Endodermal cell (in vitro differentiated cells): ENCODE measurements around the gene TRABD2B. TPM values are rescaled to one million over a fixed set of nuclear protein-coding genes. Genes with fewer than 3 reads are reported as not detected.

Source experiments
- DNase-seq: peaks from one replicate; pipeline ENCODE4 v3.0.0-alpha.2; 2017
- H3K27ac ChIP-seq: 2 replicates; pipeline ENCODE4 v1.5.1; 2013; ENCODE audit warnings: mild to moderate bottlenecking, low read depth, low read length, moderate library complexity
- H3K27me3 ChIP-seq: 2 replicates; pipeline ENCODE4 v1.6.1; 2013; ENCODE audit warnings: mild to moderate bottlenecking, low read length, moderate library complexity; ENCODE audit not compliant: insufficient read depth, control insufficient read depth, poor library complexity, severe bottlenecking
- H3K36me3 ChIP-seq: 2 replicates; pipeline ENCODE4 v1.7.0; 2013; ENCODE audit warnings: mild to moderate bottlenecking, low read length, moderate library complexity; ENCODE audit not compliant: control insufficient read depth, insufficient read depth
- H3K4me1 ChIP-seq: one replicate; pipeline ENCODE4 v1.7.0; 2013; ENCODE audit warnings: low read length; ENCODE audit not compliant: control insufficient read depth, insufficient read depth
- H3K4me3 ChIP-seq: 2 replicates; pipeline ENCODE4 v1.5.1; 2013; ENCODE audit warnings: mild to moderate bottlenecking, low read length, moderate library complexity
- H3K9ac ChIP-seq: 2 replicates; pipeline ENCODE4 v1.6.1; 2013; ENCODE audit warnings: mild to moderate bottlenecking, low read length, moderate library complexity; ENCODE audit not compliant: poor library complexity, severe bottlenecking; ENCODE audit errors: extremely low read depth
- H3K9me3 ChIP-seq: 2 replicates; pipeline ENCODE4 v1.6.1; 2013; ENCODE audit warnings: mild to moderate bottlenecking, low read length, moderate library complexity; ENCODE audit not compliant: control insufficient read depth
- H3K27ac Mint-ChIP-seq: 2 replicates; pipeline ENCODE4 v1.8.0; 2020; ENCODE audit warnings: mixed read lengths
- H3K27me3 Mint-ChIP-seq: 2 replicates; pipeline ENCODE4 v1.8.0; 2021; ENCODE audit warnings: mild to moderate bottlenecking, mixed read lengths; ENCODE audit not compliant: insufficient read depth
- H3K36me3 Mint-ChIP-seq: 2 replicates; pipeline ENCODE4 v1.8.0; 2020; ENCODE audit warnings: low read depth, mixed read lengths
- H3K4me1 Mint-ChIP-seq: 2 replicates; pipeline ENCODE4 v1.8.0; 2020; ENCODE audit warnings: mixed read lengths
- H3K4me3 Mint-ChIP-seq: 2 replicates; pipeline ENCODE4 v1.8.0; 2020; ENCODE audit warnings: mild to moderate bottlenecking, moderate library complexity, mixed read lengths
- H3K9me3 Mint-ChIP-seq: 2 replicates; pipeline ENCODE4 v1.8.0; 2020; ENCODE audit warnings: mild to moderate bottlenecking, mixed read lengths
- WGBS, 2 experiments: methylation state at CpG; one replicate each; pipeline versions ENCODE4 v1.1.5 to v1.1.7; 2013; ENCODE audit warnings: missing lambda C conversion rate in 2 of 2, mixed read lengths in 1 of 2; ENCODE audit not compliant: insufficient coverage in 1 of 2, insufficient read length in 1 of 2; 5-methylcytosine and 5-hydroxymethylcytosine counted together
- total RNA-seq, 2 donors: library from RNA; stranded (reverse); fragmentation: NEBNext Ultra II Directional in 1 of 2; extraction: Animal tissue kit (Norgen Biotek cat#: 25700) in 1 of 2; gene quantifications; 2 replicates in 1 of 2; 3 replicates in 1 of 2; pipeline ENCODE4 v1.2.1, GENCODE V29; 2021
- TF ChIP-seq, protein P1 (sequence below): fragments of 200-600 bp; sonication (generic); conservative IDR thresholded peaks from 2 replicates; pipeline ENCODE4 v1.5.0; 2021; ENCODE audit warnings: antibody characterized with exemption, mild to moderate bottlenecking

The TRABD2B gene
- total RNA-seq, 2 donors from 2014 or later = 24.4 to 28.0 TPM

- peaks cover 10% of the 10 kb centered on the region for H3K4me1 Mint-ChIP-seq
- H3K4me3 ChIP-seq = no peak overlapping the region
- peaks cover 7% of the 10 kb centered on the region for H3K9me3 Mint-ChIP-seq
- no peak for DNase-seq
- TF ChIP-seq, protein P1, sequence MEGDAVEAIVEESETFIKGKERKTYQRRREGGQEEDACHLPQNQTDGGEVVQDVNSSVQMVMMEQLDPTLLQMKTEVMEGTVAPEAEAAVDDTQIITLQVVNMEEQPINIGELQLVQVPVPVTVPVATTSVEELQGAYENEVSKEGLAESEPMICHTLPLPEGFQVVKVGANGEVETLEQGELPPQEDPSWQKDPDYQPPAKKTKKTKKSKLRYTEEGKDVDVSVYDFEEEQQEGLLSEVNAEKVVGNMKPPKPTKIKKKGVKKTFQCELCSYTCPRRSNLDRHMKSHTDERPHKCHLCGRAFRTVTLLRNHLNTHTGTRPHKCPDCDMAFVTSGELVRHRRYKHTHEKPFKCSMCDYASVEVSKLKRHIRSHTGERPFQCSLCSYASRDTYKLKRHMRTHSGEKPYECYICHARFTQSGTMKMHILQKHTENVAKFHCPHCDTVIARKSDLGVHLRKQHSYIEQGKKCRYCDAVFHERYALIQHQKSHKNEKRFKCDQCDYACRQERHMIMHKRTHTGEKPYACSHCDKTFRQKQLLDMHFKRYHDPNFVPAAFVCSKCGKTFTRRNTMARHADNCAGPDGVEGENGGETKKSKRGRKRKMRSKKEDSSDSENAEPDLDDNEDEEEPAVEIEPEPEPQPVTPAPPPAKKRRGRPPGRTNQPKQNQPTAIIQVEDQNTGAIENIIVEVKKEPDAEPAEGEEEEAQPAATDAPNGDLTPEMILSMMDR = no peak
- 94 to 95% methylated on average over 10 to 13 of the region's 13 CpGs for WGBS, 2 experiments
- H3K4me3 Mint-ChIP-seq = no peak overlapping the region
- no peak overlapping the region for H3K27ac ChIP-seq
- H3K9ac ChIP-seq = no peak overlapping the region
- H3K36me3 ChIP-seq = peaks cover 14% of the 10 kb centered on the region
- H3K27me3 ChIP-seq = no peaks in the 10 kb centered on the region
- H3K27ac Mint-ChIP-seq = peak overlapping the region; percentile 11
- no peaks in the 10 kb centered on the region for H3K4me1 ChIP-seq
- peaks cover 22% of the 10 kb centered on the region for H3K9me3 ChIP-seq
- peaks cover 11% of the 10 kb centered on the region for H3K36me3 Mint-ChIP-seq
- peaks cover 4% of the 10 kb centered on the region for H3K27me3 Mint-ChIP-seq
These were observed 159.9 kb downstream of the TRABD2B start for GRCh38 chr1:47837056-47837830.

DNA sequence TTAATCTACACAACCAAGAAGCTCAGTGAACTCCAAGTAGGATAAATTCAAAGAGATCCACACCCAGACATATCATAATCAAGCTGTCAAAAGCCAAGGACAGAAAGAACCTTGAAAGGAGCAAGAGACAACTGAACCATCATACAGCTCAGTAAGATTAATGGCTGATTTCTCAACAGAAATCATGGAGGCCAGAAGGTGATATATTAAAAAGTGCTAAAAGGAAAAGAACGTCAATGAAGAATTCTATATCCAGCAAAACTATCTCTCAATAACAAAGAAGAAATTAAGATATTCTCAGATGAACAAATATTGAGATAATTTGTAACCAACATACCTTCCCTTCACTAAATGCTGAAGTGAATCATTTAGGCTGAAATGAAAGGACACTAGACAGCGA lies 161.8 kb downstream of the TRABD2B start:
- Histone ChIP-seq H3K27me3 (no peaks in the 10 kb centered on the region), H3K27ac (no peak overlapping the region), H3K36me3 (peaks cover 22% of the 10 kb centered on the region), H3K9me3 (peaks cover 22% of the 10 kb centered on the region), H3K4me3 (peak overlapping the region; percentile 26), H3K9ac (no peak overlapping the region), H3K4me1 (peaks cover 6% of the 10 kb centered on the region)
- H3K27ac Mint-ChIP-seq = no peak overlapping the region
- H3K4me3 Mint-ChIP-seq = no peak overlapping the region
- H3K4me1 Mint-ChIP-seq = peaks cover 18% of the 10 kb centered on the region
- 96 to 100% methylated on average over 1 of the region's 2 CpGs for WGBS, 2 experiments
- peaks cover 14% of the 10 kb centered on the region for H3K36me3 Mint-ChIP-seq
- TF ChIP-seq, protein P1 = no peak
- H3K9me3 Mint-ChIP-seq = peaks cover 7% of the 10 kb centered on the region
- H3K27me3 Mint-ChIP-seq = peaks cover 9% of the 10 kb centered on the region
- no peak for DNase-seq

DNA sequence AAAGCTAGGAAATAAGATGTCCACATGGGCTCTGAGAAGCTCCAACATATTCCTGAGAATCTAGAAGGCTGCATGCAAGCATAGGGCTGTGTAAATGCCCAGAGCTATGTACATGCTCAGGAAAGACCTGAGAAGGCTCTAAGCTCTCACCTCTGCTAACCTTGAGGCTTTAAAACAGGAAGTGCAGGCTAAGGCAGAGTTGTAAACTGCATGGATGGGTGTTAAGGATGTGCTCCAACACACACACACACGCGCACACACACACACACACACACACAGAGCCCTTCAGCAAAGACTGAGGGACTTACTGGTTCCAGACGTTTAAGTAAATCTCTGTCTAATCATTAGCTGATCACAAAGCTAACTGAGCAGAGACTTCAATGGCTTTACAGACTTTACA lies 162.9 kb downstream of the TRABD2B start:
- H3K36me3 Mint-ChIP-seq = peaks cover 10% of the 10 kb centered on the region
- no peak for DNase-seq
- 57% methylated on average over 3 of the region's 3 CpGs; no CpG with 5 or more reads in 1 of the 2 experiments for WGBS, 2 experiments
- peaks cover 8% of the 10 kb centered on the region for H3K4me1 ChIP-seq
- no peak overlapping the region for H3K9ac ChIP-seq
- peaks cover 7% of the 10 kb centered on the region for H3K9me3 Mint-ChIP-seq
- peaks cover 22% of the 10 kb centered on the region for H3K36me3 ChIP-seq
- H3K4me3 Mint-ChIP-seq = no peak overlapping the region
- H3K4me1 Mint-ChIP-seq = peaks cover 22% of the 10 kb centered on the region
- TF ChIP-seq, protein P1 = no peak
- H3K27me3 Mint-ChIP-seq = peaks cover 11% of the 10 kb centered on the region
- H3K4me3 ChIP-seq = no peak overlapping the region
- H3K27me3 ChIP-seq = no peaks in the 10 kb centered on the region
- H3K27ac Mint-ChIP-seq = no peak overlapping the region
- peaks cover 22% of the 10 kb centered on the region for H3K9me3 ChIP-seq
- no peak overlapping the region for H3K27ac ChIP-seq
